Fibroblast of skin of left quadriceps (primary cell): ENCODE data around the gene SYT6.

Experiments
- DNase-seq, 2 experiments: peaks; one replicate each; pipeline ENCODE4 v3.0.0-alpha.2; 2013; ENCODE audit warnings: low read depth in 2 of 2

SYT6 gene

GRCh38 chr1:114153261-114154145, at the start of gene SYT6:
Gene SYT6 (minus strand): TSS chr1:114153869. CDS start chr1:114153772, 97 bp downstream.
- DNase-seq = no peak

GRCh38 chr1:114201486-114201885, 47.8 kb upstream of the SYT6 start:
- DNase-seq = no peak

- DNase-seq = no peak
Observed at GRCh38 chr1:114199017-114199594, 45.4 kb upstream of the SYT6 start.

- DNase-seq = no peak
Observed at GRCh38 chr1:114196992-114197907, 43.6 kb upstream of the SYT6 start.

- no peak for DNase-seq
Observed at GRCh38 chr1:114195819-114196218, 42.1 kb upstream of the SYT6 start.

- DNase-seq = no peak
Observed at GRCh38 chr1:114192328-114192727, 38.7 kb upstream of the SYT6 start.

- DNase-seq = no peak
Observed at GRCh38 chr1:114189398-114189797, 35.7 kb upstream of the SYT6 start.

- DNase-seq = no peak
Observed at GRCh38 chr1:114181356-114181755, 27.7 kb upstream of the SYT6 start.

- no peak for DNase-seq
Observed at GRCh38 chr1:114180742-114181141, 27.1 kb upstream of the SYT6 start.

- no peak for DNase-seq
Observed at GRCh38 chr1:114178936-114179335, 25.3 kb upstream of the SYT6 start.

GRCh38 chr1:114177282-114177681, 23.6 kb upstream of the SYT6 start:
- DNase-seq = no peak

GRCh38 chr1:114176366-114176765, 22.7 kb upstream of the SYT6 start:
- no peak for DNase-seq

- DNase-seq = no peak
Observed at GRCh38 chr1:114173680-114174079, 20.0 kb upstream of the SYT6 start.

- no peak for DNase-seq
Observed at GRCh38 chr1:114169509-114169908, 15.8 kb upstream of the SYT6 start.

- no peak for DNase-seq
Observed at GRCh38 chr1:114167226-114167625, 13.6 kb upstream of the SYT6 start.

GRCh38 chr1:114164840-114165543, 11.3 kb upstream of the SYT6 start:
- DNase-seq = no peak

- DNase-seq = no peak
Observed at GRCh38 chr1:114159941-114160340, 6.3 kb upstream of the SYT6 start.

GRCh38 chr1:114157275-114157660, 3.6 kb upstream of the SYT6 start:
- DNase-seq = no peak

GRCh38 chr1:114156538-114157274, 3.0 kb upstream of the SYT6 start:
- no peak for DNase-seq

- DNase-seq = no peak
Observed at GRCh38 chr1:114155706-114156105, 2.0 kb upstream of the SYT6 start.

GRCh38 chr1:114154963-114155322, 1.3 kb upstream of the SYT6 start:
- no peak for DNase-seq
